ENCODE results near the gene AFG3L2. TPM values are rescaled to one million over a fixed set of nuclear protein-coding genes. Genes with fewer than 3 reads are reported as not detected.

Gene AFG3L2
- total and polyA plus RNA-seq, 3 donors from 2014 or later = 47.6 to 63.6 (median 57.4) TPM

- H3K27ac ChIP-seq = peak within 1 kb of the TSS; percentile 79 to 86
- peak within 1 kb of the TSS; percentile 65 to 74 for H3K4me3 ChIP-seq
- intact Hi-C loops (cut with DNase I; ENCODE audit: low total_unique reads) = no loop called here
- DNase-seq = peak; percentile 68
- 0% methylated on average over 5 to 23 of the region's 88 CpGs for WGBS, 2 donors
- H3K36me3 ChIP-seq (ENCODE audit: low read depth, missing control alignments) = no peaks in the 10 kb centered on the region
- no peaks in the 10 kb centered on the region for H3K4me1 ChIP-seq
- TF ChIP-seq POLR2A (IDR thresholded peaks at IDR 0.05) = no peak
- TF ChIP-seq, protein P1, sequence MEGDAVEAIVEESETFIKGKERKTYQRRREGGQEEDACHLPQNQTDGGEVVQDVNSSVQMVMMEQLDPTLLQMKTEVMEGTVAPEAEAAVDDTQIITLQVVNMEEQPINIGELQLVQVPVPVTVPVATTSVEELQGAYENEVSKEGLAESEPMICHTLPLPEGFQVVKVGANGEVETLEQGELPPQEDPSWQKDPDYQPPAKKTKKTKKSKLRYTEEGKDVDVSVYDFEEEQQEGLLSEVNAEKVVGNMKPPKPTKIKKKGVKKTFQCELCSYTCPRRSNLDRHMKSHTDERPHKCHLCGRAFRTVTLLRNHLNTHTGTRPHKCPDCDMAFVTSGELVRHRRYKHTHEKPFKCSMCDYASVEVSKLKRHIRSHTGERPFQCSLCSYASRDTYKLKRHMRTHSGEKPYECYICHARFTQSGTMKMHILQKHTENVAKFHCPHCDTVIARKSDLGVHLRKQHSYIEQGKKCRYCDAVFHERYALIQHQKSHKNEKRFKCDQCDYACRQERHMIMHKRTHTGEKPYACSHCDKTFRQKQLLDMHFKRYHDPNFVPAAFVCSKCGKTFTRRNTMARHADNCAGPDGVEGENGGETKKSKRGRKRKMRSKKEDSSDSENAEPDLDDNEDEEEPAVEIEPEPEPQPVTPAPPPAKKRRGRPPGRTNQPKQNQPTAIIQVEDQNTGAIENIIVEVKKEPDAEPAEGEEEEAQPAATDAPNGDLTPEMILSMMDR (IDR thresholded peaks at IDR 0.05) = no peak
- H3K27me3 ChIP-seq = no peaks in the 10 kb centered on the region
- no peaks in the 10 kb centered on the region for H3K9me3 ChIP-seq
Observed at GRCh38 chr18:12307701-12308385, 69.2 kb downstream of the AFG3L2 start, which contains the start of gene TUBB6. Gene TUBB6 (plus strand): TSS chr18:12308241. CDS start chr18:12308293, 52 bp downstream.

DNA sequence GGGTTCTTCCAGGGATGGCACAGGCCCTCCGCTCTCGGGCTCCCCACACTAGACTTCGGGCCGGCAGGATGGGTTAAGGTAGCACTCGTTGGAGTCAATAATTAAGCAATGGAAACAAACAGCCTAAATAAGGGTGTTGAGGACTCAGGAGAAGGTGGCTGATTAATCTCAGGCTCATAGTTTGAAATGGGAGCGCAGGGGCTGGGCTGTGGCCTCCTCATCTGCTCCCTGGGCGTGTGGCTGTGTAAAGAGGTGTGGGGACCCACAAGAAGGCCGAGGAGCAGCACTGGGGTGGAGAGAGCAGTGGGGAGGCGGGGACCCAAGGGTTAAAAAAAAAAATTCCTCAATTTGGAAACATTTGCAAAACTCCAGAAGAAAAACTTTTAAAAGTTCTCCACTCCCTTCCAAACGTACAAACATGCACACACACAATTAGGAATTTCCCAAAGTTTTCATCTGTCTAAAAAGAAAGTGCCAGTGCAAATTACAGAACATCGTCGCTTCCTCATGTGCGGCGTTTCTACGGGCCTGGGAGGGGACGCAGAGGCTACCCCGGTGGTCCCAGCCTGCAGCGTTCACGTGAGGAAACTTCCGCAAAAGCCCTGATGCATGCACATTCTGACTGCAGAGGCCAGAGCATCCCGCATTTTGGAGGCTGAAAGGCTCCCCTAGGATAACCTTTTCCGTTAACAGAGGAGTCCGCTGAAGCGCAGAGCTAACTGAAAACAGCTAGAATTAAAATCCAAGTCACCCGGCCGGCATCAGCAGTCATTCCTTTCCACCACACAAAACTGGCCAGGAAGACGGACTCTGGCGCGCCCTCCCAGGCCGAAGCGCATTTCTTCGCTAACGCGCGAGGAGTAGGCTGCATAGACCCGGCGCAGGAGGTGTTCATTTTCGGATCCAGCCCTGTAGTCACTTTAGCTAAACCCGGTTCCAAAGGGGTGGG is 70.0 kb downstream of the AFG3L2 start:
- Histone ChIP-seq H3K9me3 (no peaks in the 10 kb centered on the region), H3K4me1 (no peaks in the 10 kb centered on the region), H3K27ac (peak overlapping the region; percentile 79 to 86), H3K36me3 (ENCODE audit: low read depth, missing control alignments) (no peaks in the 10 kb centered on the region), H3K27me3 (no peaks in the 10 kb centered on the region), H3K4me3 (peak overlapping the region; percentile 65 to 74)
- intact Hi-C loops (cut with DNase I; ENCODE audit: low total_unique reads) = no loop called here
- peak; percentile 62 for DNase-seq
- WGBS, 2 donors = 10 to 11% methylated on average over 33 to 39 of the region's 39 CpGs
- TF ChIP-seq, protein P1 (IDR thresholded peaks at IDR 0.05) = no peak
- no peak for TF ChIP-seq POLR2A (IDR thresholded peaks at IDR 0.05)

DNA sequence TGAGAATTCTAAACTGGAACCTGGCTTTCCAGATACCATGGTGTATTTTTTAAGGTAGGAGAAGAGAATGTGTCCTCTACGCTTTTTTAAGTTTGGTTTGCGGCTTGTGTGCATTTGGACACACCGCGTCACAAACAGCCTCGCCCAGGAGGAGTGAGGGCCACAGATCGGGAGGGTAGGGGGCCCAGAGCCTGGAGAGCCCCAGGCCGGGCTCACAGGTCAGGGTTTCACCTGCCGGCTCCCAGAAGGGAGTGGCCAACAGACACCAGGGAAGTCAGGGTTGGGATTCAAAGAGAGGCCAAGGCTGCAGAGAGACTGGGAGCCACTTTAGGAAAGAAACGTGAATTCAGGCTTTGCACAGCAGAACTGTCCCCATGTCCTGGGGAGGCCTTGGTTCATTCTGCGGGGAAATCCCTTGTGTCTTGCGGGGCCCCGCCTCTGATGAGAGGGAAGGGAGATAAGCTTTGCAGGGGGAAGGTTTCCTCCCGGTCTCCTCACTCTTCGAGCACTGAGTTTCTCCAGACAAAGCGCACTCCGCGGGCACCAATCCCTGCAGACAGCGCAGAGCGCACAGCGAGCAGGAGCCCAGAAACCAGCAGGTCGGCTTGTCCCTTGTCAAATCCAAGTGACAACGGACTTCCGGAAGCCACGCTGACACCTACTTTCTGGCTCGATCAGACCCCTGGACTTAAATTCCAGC is 70.9 kb downstream of the AFG3L2 start:
- no peak overlapping the region for H3K27ac ChIP-seq
- H3K27me3 ChIP-seq = no peaks in the 10 kb centered on the region
- peak; percentile 18 for DNase-seq
- WGBS, 2 donors = 46 to 63% methylated on average over 22 to 25 of the region's 25 CpGs
- intact Hi-C loops (cut with DNase I; ENCODE audit: low total_unique reads) = no loop called here
- H3K4me3 ChIP-seq = no peak overlapping the region
- TF ChIP-seq POLR2A (IDR thresholded peaks at IDR 0.05) = no peak
- TF ChIP-seq, protein P1 (IDR thresholded peaks at IDR 0.05) = no peak
- no peaks in the 10 kb centered on the region for H3K4me1 ChIP-seq
- H3K36me3 ChIP-seq (ENCODE audit: low read depth, missing control alignments) = no peaks in the 10 kb centered on the region
- no peaks in the 10 kb centered on the region for H3K9me3 ChIP-seq

- Histone ChIP-seq H3K27me3 (no peaks in the 10 kb centered on the region), H3K4me3 (no peak overlapping the region), H3K36me3 (ENCODE audit: low read depth, missing control alignments) (no peaks in the 10 kb centered on the region), H3K4me1 (no peaks in the 10 kb centered on the region), H3K27ac (no peak overlapping the region), H3K9me3 (no peaks in the 10 kb centered on the region)
- TF ChIP-seq POLR2A (IDR thresholded peaks at IDR 0.05) = no peak
- TF ChIP-seq, protein P1 (IDR thresholded peaks at IDR 0.05) = no peak
- intact Hi-C loops (cut with DNase I; ENCODE audit: low total_unique reads) = no loop called here
- 73 to 75% methylated on average over 12 of the region's 12 CpGs for WGBS, 2 donors
- no peak for DNase-seq
Observed at GRCh38 chr18:12305211-12305610, 71.8 kb downstream of the AFG3L2 start.
